ENCODE measurements around the gene APPL2. TPM values are rescaled to one million over a fixed set of nuclear protein-coding genes. Genes with fewer than 3 reads are reported as not detected.

APPL2 gene
- total RNA-seq, 1 donor from 2014 or later: 17.7 TPM

DNA sequence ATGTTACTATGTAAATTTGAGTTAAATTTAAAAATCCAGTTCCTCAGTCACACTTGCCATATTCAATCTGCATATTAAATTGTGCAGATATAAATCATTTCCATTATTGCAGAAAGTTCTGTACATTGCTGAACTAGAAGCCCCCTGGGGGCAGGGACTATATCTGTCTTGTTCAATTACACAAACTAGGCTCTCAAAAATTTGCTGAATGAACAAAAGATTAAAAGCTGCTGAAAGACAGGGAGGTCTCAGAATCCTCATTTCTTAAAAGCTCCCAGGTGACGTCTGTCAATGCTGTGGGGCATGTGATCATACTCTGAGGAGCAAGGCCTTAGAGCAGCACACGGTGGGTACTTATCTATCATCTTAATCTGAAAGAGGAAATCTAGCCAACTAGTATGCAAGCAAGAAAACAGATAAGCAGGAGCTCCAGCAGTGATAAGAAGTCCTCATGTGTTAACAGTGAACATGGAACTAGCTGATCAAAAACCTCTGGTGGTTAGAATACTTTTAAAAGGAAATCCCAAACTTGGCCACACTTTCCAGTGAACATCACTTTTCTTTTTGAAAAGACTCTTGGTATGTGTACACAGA, 60.5 kb downstream of the APPL2 start:
- no peak overlapping the region for H3K27ac Mint-ChIP-seq (ENCODE audit: unreplicated experiment)
- Histone ChIP-seq H3K36me3 (ENCODE audit: insufficient read depth, low read length) (peaks cover 30% of the 10 kb centered on the region), H3K9me3 (ENCODE audit: insufficient read depth, low read depth, low read length) (no peaks in the 10 kb centered on the region)

DNA sequence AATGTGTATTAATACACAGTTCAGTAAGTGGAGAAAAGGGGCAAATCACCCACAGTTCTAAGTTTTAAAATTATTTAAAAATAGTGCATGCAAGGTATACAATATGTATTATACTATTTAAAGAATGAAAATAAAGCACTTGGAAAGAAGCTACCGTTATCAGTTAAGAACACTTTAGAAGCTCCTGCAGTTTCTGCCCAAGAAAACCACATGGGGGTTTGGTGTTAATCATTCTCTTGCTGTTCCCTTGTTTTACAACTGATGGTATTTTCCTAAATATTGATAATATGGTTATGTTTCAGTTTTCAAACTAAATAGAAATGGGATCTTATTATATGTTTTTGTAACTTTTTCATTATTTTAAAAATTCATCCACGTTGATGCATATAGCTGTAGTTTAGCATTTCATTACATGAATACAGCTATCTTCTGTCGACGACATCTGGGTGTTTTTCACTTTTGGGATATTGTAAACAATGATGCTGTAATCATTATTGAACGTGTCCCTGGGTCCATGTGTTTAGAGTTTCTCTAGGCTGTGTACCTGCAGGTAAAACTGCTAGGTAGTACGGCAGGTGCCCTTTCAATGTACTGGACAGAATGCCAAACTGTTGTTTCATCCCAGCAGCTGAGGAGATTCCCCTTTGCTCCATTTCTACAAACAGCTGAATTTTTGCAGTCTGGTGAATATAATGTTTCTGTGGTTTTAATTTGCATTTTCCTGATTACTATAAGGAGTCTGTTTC, 64.1 kb downstream of the APPL2 start:
- no peaks in the 10 kb centered on the region for H3K27me3 Mint-ChIP-seq (ENCODE audit: low read depth, unreplicated experiment)
- Histone ChIP-seq H3K79me2 (ENCODE audit: insufficient read depth, low read length) (no peaks in the 10 kb centered on the region), H3K4me2 (ENCODE audit: low read length) (no peak overlapping the region), H3K9me3 (ENCODE audit: insufficient read depth, low read depth, low read length) (no peaks in the 10 kb centered on the region), H3K27ac (ENCODE audit: low read depth, low read length) (no peak overlapping the region), H3K4me1 (ENCODE audit: insufficient read depth, low read length) (no peaks in the 10 kb centered on the region), H3K27me3 (ENCODE audit: insufficient read depth, low read length) (no peaks in the 10 kb centered on the region), H3K36me3 (ENCODE audit: insufficient read depth, low read length) (peaks cover 38% of the 10 kb centered on the region), H2AFZ (ENCODE audit: low read depth, low read length) (no peak overlapping the region), H3K9ac (ENCODE audit: low read length) (no peak overlapping the region), H4K20me1 (ENCODE audit: insufficient read depth, low read length) (peaks cover 6% of the 10 kb centered on the region), H3K4me3 (ENCODE audit: insufficient read depth, low read depth, low read length) (no peak overlapping the region)
- no peaks in the 10 kb centered on the region for H3K4me1 Mint-ChIP-seq (ENCODE audit: low read depth, unreplicated experiment)
- FAIRE-seq (no peak), DNase-seq (ENCODE audit: low read depth) (no peak)
- TF ChIP-seq, protein P1, sequence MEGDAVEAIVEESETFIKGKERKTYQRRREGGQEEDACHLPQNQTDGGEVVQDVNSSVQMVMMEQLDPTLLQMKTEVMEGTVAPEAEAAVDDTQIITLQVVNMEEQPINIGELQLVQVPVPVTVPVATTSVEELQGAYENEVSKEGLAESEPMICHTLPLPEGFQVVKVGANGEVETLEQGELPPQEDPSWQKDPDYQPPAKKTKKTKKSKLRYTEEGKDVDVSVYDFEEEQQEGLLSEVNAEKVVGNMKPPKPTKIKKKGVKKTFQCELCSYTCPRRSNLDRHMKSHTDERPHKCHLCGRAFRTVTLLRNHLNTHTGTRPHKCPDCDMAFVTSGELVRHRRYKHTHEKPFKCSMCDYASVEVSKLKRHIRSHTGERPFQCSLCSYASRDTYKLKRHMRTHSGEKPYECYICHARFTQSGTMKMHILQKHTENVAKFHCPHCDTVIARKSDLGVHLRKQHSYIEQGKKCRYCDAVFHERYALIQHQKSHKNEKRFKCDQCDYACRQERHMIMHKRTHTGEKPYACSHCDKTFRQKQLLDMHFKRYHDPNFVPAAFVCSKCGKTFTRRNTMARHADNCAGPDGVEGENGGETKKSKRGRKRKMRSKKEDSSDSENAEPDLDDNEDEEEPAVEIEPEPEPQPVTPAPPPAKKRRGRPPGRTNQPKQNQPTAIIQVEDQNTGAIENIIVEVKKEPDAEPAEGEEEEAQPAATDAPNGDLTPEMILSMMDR (IDR thresholded peaks at IDR 0.05; ENCODE audit: insufficient read depth, low read depth, low read length): no peak
- TF ChIP-seq EZH2 (IDR thresholded peaks at IDR 0.05; ENCODE audit: insufficient read depth, low read length): no peak
- H3K9me3 Mint-ChIP-seq (ENCODE audit: unreplicated experiment): no peaks in the 10 kb centered on the region
- no peak overlapping the region for H3K27ac Mint-ChIP-seq (ENCODE audit: unreplicated experiment)
- H3K36me3 Mint-ChIP-seq (ENCODE audit: low read depth, unreplicated experiment): peaks cover 18% of the 10 kb centered on the region
- H3K4me3 Mint-ChIP-seq (ENCODE audit: unreplicated experiment): no peak overlapping the region

More for the DNA sequence above, 60.5 kb downstream of the APPL2 start:
- DNase-seq (ENCODE audit: low read depth): no peak
- Histone ChIP-seq H2AFZ (ENCODE audit: low read depth, low read length) (no peak overlapping the region), H3K79me2 (ENCODE audit: insufficient read depth, low read length) (no peaks in the 10 kb centered on the region), H3K27ac (ENCODE audit: low read depth, low read length) (no peak overlapping the region), H4K20me1 (ENCODE audit: insufficient read depth, low read length) (peaks cover 6% of the 10 kb centered on the region), H3K4me3 (ENCODE audit: insufficient read depth, low read depth, low read length) (no peak overlapping the region), H3K9ac (ENCODE audit: low read length) (no peak overlapping the region), H3K27me3 (ENCODE audit: insufficient read depth, low read length) (no peaks in the 10 kb centered on the region), H3K4me2 (ENCODE audit: low read length) (no peak overlapping the region), H3K4me1 (ENCODE audit: insufficient read depth, low read length) (no peaks in the 10 kb centered on the region)
- Mint-ChIP-seq H3K9me3 (ENCODE audit: unreplicated experiment) (peaks cover 1% of the 10 kb centered on the region), H3K36me3 (ENCODE audit: low read depth, unreplicated experiment) (peaks cover 24% of the 10 kb centered on the region), H3K4me1 (ENCODE audit: low read depth, unreplicated experiment) (no peaks in the 10 kb centered on the region), H3K27me3 (ENCODE audit: low read depth, unreplicated experiment) (no peaks in the 10 kb centered on the region), H3K4me3 (ENCODE audit: unreplicated experiment) (no peak overlapping the region)
- TF ChIP-seq, protein P1 (IDR thresholded peaks at IDR 0.05; ENCODE audit: insufficient read depth, low read depth, low read length): no peak
- no peak for TF ChIP-seq EZH2 (IDR thresholded peaks at IDR 0.05; ENCODE audit: insufficient read depth, low read length)
- FAIRE-seq: no peak

DNA sequence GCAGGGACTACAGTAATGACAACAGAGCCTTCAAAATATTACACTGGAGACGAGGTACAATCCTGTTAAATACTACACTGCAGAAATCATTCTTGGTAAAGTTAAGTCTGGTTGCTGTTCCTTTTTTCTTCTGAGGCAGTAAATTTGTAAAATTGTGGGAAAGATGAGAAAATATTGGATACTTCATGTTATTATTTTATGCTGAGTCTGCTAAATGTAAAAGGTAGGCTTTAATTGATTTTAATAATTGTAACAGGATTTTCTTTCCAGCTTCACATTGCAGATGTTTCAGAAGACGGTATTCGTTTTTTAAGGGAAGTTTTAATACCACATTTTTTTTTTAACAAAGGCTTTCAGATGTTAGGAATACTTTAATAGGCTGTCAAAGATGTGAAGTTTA, 65.8 kb downstream of the APPL2 start:
- Histone ChIP-seq H3K4me3 (ENCODE audit: insufficient read depth, low read depth, low read length) (no peak overlapping the region), H4K20me1 (ENCODE audit: insufficient read depth, low read length) (peaks cover 6% of the 10 kb centered on the region), H3K36me3 (ENCODE audit: insufficient read depth, low read length) (peaks cover 37% of the 10 kb centered on the region), H2AFZ (ENCODE audit: low read depth, low read length) (no peak overlapping the region), H3K4me2 (ENCODE audit: low read length) (no peak overlapping the region), H3K27me3 (ENCODE audit: insufficient read depth, low read length) (no peaks in the 10 kb centered on the region), H3K9ac (ENCODE audit: low read length) (no peak overlapping the region), H3K27ac (ENCODE audit: low read depth, low read length) (no peak overlapping the region), H3K4me1 (ENCODE audit: insufficient read depth, low read length) (no peaks in the 10 kb centered on the region), H3K79me2 (ENCODE audit: insufficient read depth, low read length) (no peaks in the 10 kb centered on the region), H3K9me3 (ENCODE audit: insufficient read depth, low read depth, low read length) (no peaks in the 10 kb centered on the region)
- TF ChIP-seq, protein P1 (IDR thresholded peaks at IDR 0.05; ENCODE audit: insufficient read depth, low read depth, low read length): no peak
- no peak for TF ChIP-seq EZH2 (IDR thresholded peaks at IDR 0.05; ENCODE audit: insufficient read depth, low read length)
- Mint-ChIP-seq H3K36me3 (ENCODE audit: low read depth, unreplicated experiment) (peaks cover 16% of the 10 kb centered on the region), H3K4me1 (ENCODE audit: low read depth, unreplicated experiment) (no peaks in the 10 kb centered on the region), H3K27ac (ENCODE audit: unreplicated experiment) (no peak overlapping the region), H3K4me3 (ENCODE audit: unreplicated experiment) (no peak overlapping the region), H3K9me3 (ENCODE audit: unreplicated experiment) (no peaks in the 10 kb centered on the region), H3K27me3 (ENCODE audit: low read depth, unreplicated experiment) (no peaks in the 10 kb centered on the region)
- DNase-seq (ENCODE audit: low read depth) (no peak), FAIRE-seq (no peak)
